H1 (cell line): ENCODE data around the gene LRBA. TPM values are rescaled to one million over a fixed set of nuclear protein-coding genes. Genes with fewer than 3 reads are reported as not detected.

ENCODE experiments used
- BACH1 ChIP-seq: IDR thresholded peaks from 2 replicates; pipeline ENCODE4 v1.6.1; 2012; ENCODE audit warnings: low read length, improper control_type of control experiment
- KDM1A ChIP-seq: fragments of 200-600, 300-600 bp; sonication (generic); IDR thresholded peaks from 2 replicates; pipeline ENCODE4 v1.7.1; 2016; ENCODE audit warnings: mild to moderate bottlenecking, low read length, borderline replicate concordance
- MAFK ChIP-seq: IDR thresholded peaks from 2 replicates; pipeline ENCODE4 v1.6.1; 2012; ENCODE audit warnings: low read depth, mild to moderate bottlenecking, improper control_type of control experiment, low read length
- POLR2AphosphoS5 ChIP-seq: IDR thresholded peaks from 2 replicates; pipeline ENCODE4 v1.6.1; 2011; ENCODE audit warnings: low read depth, low read length
- SAP30 ChIP-seq: fragments of 300-600 bp; sonication (generic); IDR thresholded peaks from 2 replicates; pipeline ENCODE4 v1.7.1; 2012; ENCODE audit warnings: low read length, moderate library complexity, mild to moderate bottlenecking, inconsistent platforms; ENCODE audit not compliant: insufficient read depth, insufficient replicate concordance
- SIN3A ChIP-seq, 2 experiments: IDR thresholded peaks in 1 of 2; conservative IDR thresholded peaks in 1 of 2; 2 replicates each; pipeline ENCODE4 v1.6.1; 2011 to 2012; ENCODE audit warnings: low read length in 2 of 2, improper control_type of control experiment in 1 of 2, low read depth in 1 of 2, mild to moderate bottlenecking in 1 of 2
- TBP ChIP-seq: IDR thresholded peaks from 2 replicates; pipeline ENCODE4 v1.6.1; 2011; ENCODE audit warnings: low read depth, low read length, improper control_type of control experiment
- polyA plus RNA-seq, 7 experiments: library from polyadenylated mRNA; depleted of rRNA in 3 of 7; stranded (reverse) in 5 of 7; unstranded in 2 of 7; fragments of >200 nt in 5 of 7; fragments of 200-250 nt in 2 of 7; gene quantifications; 1 replicate in 5 of 7; 2 replicates in 1 of 7; 4 replicates in 1 of 7; pipeline versions ENCODE4 v1.2.1 to v1.2.3, GENCODE V29; 2011 to 2013; ENCODE audit warnings: missing spikeins in 2 of 7, mixed read lengths in 2 of 7
- total RNA-seq: library from RNA; stranded (reverse); fragmentation: NEBNext Ultra II Directional; extraction: Animal tissue kit (Norgen Biotek cat#: 25700); gene quantifications from 2 replicates; pipeline ENCODE4 v1.2.1, GENCODE V29; 2021

The LRBA gene
- total and polyA plus RNA-seq, 2 of the 8 experiments (the other 6 are each of a cell fraction or from before 2014, with no cell fraction given), result 54.6 to 83.2 TPM

DNA sequence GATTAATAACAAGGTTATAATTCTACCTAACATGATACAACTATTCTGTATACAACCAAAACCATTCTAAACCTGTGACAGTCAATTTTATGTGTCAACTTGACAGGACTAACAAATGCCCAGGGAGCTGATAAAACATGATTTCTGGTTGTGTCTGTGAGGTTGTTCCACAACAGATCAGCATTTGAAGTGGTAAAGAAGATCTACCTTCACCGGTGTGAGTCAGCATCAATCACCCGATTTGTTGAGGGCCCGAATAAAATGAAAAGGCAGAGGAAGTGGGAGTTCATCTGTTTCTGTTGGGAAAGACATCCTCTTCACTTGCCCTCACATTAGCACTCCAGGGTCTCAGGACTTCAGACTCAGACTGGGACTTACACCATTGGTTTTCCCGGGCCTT lies 245.2 kb downstream of the LRBA start (continued):
- TF ChIP-seq SAP30, result no peak
- TF ChIP-seq KDM1A, result no peak
- no peak for TF ChIP-seq BACH1
- no peak for TF ChIP-seq SIN3A (conservative IDR thresholded peaks at IDR 0.05 in 1 of 2, IDR thresholded peaks at IDR 0.05 in 1 of 2; ENCODE audit: low read depth in 1 of 2, low read length in 2 of 2)
- no peak for TF ChIP-seq POLR2AphosphoS5
- TF ChIP-seq TBP, result no peak
- TF ChIP-seq MAFK, result no peak
